Fibroblast of the conjunctiva (primary cell): Measurements from ENCODE around the gene DNAJB12.
"Not testable (repeated sequence)": the region's sequence is repeated elsewhere in the genome, so short reads cannot be mapped to it uniquely, and the experiment has no call there.

Experiments used
- DNase-seq: peaks from one replicate; pipeline ENCODE4 v3.0.0-alpha.2; 2010; ENCODE audit warnings: low read depth

DNAJB12 gene

DNA sequence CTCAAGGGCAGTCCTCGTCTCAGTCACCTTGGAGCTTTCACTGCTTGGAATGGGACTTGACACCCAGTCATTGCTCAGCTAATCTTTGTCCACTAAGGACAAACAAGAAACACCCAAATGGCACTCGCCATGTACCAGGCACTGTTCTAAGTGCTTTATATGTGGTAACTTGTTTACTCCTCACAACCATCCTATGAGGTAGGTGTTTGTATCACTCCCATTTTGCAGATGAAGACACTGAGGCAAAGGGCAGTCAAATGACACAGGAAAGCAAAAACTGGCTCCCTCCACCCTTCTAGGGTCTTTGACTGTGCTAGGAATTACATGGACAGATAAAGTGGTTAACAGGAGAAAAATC lies 24.7 kb downstream of the DNAJB12 start:
- no peak for DNase-seq

DNA sequence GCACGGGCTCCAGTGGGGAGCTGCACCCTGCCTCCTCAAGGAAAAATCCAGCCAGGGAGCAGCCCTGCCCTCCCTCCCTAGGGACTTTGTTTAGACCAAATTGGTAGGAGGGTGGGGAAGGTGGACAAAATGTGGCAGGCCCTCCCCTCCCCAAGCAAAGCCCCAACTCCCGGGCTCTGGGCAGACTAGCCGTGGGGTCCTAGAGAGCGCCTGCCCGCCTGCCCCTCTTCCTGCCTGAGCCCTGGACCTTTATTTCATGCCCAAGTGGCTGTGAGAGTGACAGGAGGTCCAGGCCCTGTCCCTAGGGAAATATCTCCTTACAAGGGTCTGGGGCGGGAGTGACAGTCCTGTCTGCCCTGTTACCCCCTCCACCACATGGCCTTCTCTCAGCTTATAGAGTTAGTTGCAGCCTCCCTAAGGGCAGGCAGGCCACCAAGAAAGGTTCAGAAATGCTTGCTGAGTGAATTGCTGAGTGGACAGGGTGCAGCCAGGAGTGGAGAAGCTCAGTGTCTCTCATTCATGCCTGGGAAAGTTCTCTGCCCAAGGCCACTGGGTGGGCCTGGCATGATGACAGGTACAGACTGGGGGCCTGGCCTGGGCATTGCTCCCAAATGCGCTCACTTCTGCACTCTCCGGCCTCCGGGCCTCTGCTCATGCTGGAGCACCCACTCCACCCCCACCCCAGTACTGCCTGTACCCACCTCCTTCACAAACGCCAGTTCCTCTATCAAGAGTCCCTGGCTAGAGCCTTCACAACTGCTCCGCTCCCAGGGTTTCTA lies 25.2 kb downstream of the DNAJB12 start:
- no peak for DNase-seq

DNA sequence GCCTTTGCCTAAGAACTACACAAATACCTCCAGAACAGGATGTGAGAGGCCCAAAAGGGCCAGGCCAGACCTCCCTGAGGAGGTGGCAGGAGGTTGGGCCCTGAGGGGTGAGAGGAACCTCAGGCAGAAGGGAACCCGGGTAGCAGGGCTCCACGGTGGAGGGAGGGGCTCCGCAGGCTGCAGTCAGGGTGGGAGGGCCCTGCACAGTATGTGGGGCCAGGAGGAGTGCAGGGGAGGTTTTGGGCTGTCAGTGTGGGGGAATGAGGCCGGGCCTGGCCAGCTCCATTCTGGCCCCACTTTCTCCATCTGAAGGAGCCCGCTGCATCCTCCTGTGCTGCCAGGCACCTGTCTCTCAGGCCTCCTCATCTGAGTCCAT lies 25.9 kb downstream of the DNAJB12 start:
- no peak for DNase-seq

DNA sequence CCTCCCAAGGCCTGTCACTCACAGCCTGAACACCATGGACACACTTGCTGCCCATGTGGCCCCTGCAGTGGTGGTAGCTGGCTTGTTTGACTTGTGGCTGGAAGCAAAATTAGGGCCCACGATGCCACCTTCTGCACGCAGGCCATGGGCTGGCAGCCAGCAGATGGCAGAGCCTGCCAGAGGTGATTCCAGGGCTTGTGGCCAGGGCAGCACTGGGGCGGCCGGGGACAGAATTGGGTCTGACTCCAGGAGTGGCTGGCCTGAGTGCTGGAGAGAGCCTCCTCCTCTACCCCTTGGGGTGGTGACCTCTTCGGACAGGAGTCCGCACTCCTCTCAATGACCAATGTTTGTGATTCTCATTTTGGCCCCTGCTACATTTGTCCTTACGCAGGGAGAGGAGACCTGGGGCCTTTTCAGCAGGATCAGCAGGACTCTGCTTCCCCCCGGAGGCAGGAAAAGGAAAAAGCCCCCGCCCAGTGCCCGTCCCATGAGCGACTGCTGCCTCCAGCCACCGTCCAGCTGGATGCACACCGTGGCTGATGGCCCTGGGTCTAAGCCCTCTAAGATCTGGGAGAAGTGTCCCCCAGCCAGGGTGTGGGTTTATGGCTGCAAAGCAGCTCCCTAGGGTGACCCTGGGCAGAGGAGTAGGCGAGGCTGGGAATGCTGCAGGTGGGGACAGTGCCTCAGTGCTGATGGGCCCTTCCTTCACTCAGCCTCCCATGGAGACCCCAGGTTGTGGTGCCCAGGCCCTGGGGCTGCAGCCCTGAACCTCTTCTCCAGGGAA lies 26.5 kb downstream of the DNAJB12 start:
- DNase-seq: peak; percentile 59

DNA sequence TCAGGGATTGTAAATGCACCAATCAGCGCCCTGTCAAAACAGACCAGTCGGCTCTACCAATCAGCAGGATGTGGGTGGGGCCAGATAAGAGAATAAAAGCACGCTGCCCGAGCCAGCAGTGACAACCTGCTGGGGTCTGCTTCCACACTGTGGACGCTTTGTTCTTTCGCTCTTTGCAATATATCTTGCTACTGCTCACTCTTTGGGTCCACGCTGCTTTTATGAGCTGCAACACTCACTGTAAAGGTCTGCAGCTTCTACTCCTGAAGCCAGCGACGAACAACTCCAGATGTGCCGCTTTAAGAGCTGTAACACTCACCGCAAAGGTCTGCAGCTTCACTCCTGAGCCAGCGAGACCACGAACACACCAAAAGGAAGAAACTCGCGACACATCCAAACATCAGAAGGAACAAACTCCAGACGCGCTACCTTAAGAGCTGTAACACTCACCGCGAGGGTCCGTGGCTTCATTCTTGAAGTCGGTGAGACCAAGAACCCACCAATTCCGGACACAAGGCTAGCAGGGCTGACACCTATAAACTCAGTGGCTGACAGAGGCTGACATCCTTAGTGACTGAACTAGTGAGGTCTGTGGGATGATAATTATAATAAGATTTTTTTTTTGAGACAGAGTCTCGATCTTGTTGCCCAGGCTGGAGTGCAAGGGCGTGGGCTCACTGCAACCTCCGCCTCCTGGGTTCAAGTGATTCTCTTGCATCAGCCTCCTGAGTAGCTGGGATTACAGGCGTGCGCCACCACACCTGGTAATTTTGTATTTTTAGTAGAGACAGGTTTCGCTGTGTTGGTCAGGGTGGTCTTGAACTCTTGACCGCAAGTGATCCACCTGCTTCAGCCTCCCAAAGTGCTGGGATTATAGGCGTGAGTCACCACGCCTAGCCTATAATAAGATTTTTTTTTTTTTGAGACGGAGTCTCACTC lies 27.8 kb downstream of the DNAJB12 start:
- not testable (repeated sequence) for DNase-seq

DNA sequence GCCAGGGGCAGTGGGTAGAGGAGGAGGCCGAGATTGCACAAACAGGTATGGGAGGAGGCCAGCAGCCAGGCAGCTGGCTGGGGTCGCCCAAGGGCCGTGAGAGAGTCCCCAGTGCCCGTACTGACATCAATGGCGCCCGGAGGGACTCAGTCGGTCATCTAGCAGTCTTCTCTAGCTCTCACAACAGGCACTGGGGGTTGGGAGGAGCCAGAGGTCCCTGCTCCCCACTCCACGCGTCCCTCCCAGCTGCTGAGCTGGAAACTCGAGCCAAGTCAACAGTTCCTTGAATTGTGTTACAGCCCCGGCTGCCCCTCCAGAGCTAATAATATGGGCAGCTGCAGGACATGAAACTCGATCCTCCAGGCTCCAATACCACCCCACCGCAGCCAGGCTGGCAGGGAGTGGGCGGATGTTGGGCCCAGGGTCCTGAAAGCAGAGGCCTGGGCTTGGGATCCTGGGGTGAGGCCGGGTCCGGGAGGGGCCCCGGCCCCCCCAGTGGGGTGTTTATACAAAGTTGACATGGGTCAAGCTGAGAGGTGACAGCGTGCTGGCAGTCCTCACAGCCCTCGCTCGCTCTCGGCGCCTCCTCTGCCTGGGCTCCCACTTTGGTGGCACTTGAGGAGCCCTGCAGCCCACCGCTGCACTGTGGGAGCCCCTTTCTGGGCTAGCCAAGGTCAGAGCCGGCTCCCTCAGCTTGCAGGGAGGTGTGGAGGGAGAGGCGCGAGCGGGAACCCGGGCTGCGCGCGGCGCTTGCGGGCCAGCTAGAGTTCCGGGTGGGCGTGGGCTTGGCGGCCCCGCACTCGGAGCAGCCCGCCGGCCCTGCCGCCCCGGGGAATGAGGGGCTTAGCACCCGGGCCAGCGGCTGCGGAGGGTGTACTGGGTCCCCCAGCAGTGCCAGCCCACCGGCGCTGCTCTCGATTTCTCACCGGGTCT lies 29.2 kb downstream of the DNAJB12 start:
- DNase-seq: peak; percentile 61

DNA sequence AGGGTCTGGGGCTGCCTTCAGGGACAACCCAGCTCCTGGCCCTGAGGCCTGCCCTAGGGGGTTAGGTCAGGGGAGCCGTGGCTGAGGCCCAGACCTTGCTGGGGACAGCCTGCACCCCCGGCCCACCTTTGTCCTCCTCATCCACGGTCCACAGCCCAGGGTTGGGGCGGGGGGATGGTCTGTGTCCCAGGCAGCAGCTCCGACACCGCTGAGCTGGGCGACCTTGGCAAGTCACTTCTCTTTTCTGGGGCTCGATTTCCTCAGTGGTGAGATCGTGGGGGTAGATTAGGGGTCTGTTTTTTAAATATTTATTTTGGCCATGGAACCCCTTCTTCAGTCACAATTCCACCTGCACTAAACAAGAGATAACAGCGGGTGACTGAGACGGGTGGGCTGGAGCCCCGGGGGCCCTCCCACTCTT lies 30.9 kb downstream of the DNAJB12 start:
- DNase-seq: no peak

- DNase-seq: no peak
Observed at GRCh38 chr10:72323108-72323749, 31.5 kb downstream of the DNAJB12 start.

- DNase-seq: no peak
Observed at GRCh38 chr10:72322280-72323058, 32.2 kb downstream of the DNAJB12 start.

DNA sequence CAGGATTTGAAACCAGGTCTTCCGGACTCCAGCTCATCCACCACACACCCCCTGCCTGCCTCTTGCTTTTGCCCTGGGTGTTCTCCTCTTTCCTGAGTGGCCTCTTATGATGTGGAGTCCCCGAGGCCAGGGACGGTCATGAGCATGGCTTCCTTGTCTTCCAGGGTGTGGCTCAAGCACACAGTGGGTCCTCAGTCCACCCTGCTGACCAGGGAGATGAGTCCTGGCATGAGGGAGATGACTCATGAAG lies 32.8 kb downstream of the DNAJB12 start:
- DNase-seq: no peak

DNA sequence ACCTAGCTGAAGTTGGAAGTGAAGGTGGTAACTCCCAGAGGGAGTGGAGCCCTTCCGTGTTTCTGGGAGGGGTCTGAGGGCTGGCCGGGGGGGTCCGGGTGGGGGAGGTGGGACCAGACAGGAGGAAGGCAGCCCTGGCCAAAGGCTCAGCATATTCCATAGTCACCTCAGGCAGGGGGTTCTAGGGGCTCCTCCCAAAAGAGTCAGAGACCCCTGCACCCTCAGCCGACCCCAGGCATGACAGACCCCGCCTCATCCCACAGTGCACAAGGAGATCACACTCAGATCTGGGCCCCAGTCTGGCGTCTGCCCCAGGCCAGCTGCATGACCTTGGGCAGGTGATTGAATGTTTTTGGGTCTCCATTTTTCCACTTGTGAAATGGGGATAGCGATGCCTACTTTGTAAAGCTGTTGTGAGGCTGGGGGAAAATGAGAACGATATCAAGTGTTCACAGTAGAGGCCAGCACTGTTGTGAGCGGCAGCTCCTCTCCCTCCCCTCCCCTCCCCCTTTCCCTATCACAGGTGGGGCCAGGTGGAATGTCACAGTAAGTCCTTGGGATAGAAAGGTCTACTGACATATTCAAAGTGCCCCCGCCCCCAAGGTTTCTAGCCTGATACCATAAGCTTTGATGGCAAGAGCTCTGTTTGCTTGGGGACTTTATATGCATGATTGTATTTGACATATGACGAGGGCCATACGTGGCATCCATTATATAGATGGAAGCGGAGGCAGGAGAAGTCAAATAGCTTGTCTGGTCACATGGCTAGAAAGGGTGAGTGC lies 33.3 kb downstream of the DNAJB12 start:
- no peak for DNase-seq

- DNase-seq: peak; percentile 100
Observed at GRCh38 chr10:72320676-72321247, 34.0 kb downstream of the DNAJB12 start.

DNA sequence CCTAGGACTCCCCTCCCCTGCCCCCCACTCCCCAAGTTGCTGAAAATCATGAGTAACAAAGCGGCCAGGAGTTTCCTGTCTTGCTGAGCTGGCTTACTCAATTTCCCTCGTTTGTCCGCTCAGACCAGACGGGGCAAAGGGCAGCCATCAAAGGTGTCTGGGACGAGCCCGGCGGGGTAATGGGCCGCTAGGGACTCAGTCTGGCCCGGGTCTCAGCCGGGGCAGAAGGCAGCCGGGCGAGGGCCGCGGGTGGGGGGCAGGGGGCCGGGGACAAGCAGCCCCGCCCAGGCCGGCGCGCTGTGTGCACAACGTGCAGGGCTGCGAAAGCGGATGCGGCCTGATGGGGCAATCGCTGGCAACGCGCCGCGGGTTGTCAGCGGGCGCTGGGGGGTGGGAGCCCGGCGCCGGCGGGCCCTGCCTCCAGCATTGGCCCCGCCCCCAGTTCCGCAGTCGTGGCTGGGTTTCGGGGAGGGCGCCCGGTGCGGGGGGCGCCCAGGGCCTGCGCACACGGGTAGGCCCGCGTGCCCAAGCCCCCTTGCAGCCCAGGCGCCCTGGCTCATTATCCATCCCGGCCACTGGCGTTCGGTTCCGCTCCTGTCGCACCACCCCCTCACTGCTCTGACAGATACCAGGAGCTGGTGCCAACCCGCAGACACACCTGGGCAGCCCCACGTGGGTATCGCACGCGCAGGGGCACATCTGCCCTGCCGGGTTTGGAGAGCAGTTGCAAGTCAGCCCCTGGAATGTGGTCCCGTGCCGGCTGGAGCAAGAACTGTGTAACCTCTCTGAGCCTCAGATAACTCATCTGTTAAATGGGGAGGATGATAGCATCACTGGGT lies 35.1 kb downstream of the DNAJB12 start:
- DNase-seq: peak; percentile 88

GRCh38 chr10:72318418-72319262 lies 36.1 kb downstream of the DNAJB12 start:
- DNase-seq: no peak

DNA sequence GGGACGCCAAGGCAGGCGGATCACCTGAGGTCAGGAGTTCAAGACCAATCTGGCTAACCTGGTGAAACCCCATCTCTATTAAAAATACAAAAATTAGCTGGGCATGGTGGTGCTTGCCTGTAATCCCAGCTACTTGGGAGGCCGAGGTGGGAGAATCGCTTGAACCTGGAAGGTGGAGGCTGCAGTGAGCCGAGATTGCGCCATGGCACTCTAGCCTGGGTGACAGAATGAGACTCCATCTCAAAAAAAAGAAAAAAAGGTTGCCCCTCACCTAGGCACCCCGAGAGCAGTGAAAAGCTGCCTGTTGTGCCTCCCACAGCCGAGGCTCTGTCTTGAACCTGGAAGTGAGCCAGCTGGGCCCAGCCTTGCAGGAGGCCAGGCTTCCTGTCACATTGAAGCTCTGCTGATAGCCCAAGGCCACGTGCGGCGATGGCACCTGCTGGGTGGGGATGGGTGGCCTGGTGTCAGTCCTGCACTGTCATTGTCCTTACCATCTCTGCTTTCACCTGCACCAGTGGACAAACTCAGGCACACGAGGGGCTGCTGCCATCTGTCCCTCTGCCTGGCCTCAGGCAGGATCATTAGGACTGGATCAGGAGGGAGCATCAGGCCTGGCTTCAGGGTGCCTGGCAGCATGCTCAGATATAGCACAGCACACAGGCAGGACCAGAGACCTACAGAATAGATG lies 37.8 kb downstream of the DNAJB12 start:
- no peak for DNase-seq

- no peak for DNase-seq
Observed at GRCh38 chr10:72316386-72316700, 38.4 kb downstream of the DNAJB12 start.
